NCI-H1048 (cell line): ENCODE measurements around the gene BCL2A1.
"Not testable (repeated sequence)": the region's sequence is repeated elsewhere in the genome, so short reads cannot be mapped to it uniquely, and the experiment has no call there.

Source experiments
- DNase-seq: peaks from one replicate; lab custom pipeline; 2025; lab: John Stamatoyannopoulos, UW

BCL2A1 gene

GRCh38 chr15:79923079-79923514, 47.9 kb downstream of the BCL2A1 start:
- no peak for DNase-seq

GRCh38 chr15:79922512-79923078, 48.4 kb downstream of the BCL2A1 start:
- DNase-seq: no peak

GRCh38 chr15:79919749-79920511, 51.1 kb downstream of the BCL2A1 start:
- no peak for DNase-seq

GRCh38 chr15:79919090-79919748, 51.8 kb downstream of the BCL2A1 start:
- no peak for DNase-seq

- DNase-seq: no peak
These were observed 52.7 kb downstream of the BCL2A1 start for GRCh38 chr15:79918278-79918677.

- DNase-seq: no peak
These were observed 54.4 kb downstream of the BCL2A1 start for GRCh38 chr15:79916502-79917132.

GRCh38 chr15:79915776-79916501, 55.1 kb downstream of the BCL2A1 start:
- DNase-seq: not testable (repeated sequence)

GRCh38 chr15:79914728-79915127, 56.3 kb downstream of the BCL2A1 start:
- DNase-seq: no peak
